Cardiac muscle cell (in vitro differentiated cells and primary cell): Measurements from ENCODE around the gene KANSL3. TPM values are rescaled to one million over a fixed set of nuclear protein-coding genes. Genes with fewer than 3 reads are reported as not detected.

Experiments used
- DNase-seq, 2 donors: peaks; one replicate each; pipeline versions ENCODE4 v3.0.0 to v3.0.0-alpha.2; 2010 to 2017; ENCODE audit warnings: low read depth in 1 of 2, low spot score in 1 of 2
- H3K27ac ChIP-seq: fragments of 200-600 bp; sonication (generic); 2 replicates; pipeline ENCODE4 v1.5.1; 2016
- H3K27me3 ChIP-seq: fragments of 200-600 bp; sonication (generic); 2 replicates; pipeline ENCODE4 v1.6.0; 2016; ENCODE audit warnings: control low read depth
- H3K36me3 ChIP-seq: fragments of 200-600 bp; sonication (generic); 2 replicates; pipeline ENCODE4 v1.5.1; 2016; ENCODE audit warnings: control low read depth
- H3K4me1 ChIP-seq: fragments of 200-600 bp; sonication (generic); 2 replicates; pipeline ENCODE4 v1.8.1; 2017; ENCODE audit warnings: low read depth, mild to moderate bottlenecking, mixed run types
- H3K4me3 ChIP-seq: fragments of 200-600 bp; sonication (generic); 2 replicates; pipeline ENCODE4 v1.5.1; 2016; ENCODE audit warnings: mild to moderate bottlenecking
- H3K9me3 ChIP-seq: fragments of 200-600 bp; sonication (generic); 2 replicates; pipeline ENCODE4 v1.5.1; 2017; ENCODE audit warnings: low read depth, mild to moderate bottlenecking, control low read depth
- CTCF ChIP-seq: IDR thresholded peaks from 2 replicates; pipeline ENCODE4 v1.5.1; 2012; ENCODE audit warnings: low read depth, mild to moderate bottlenecking, low read length
- polyA plus RNA-seq: library from polyadenylated mRNA; unstranded; fragments of >200 nt; fragmentation: Nextera tagmentation; extraction: Ambion mirVana; gene quantifications from 2 replicates; pipeline ENCODE4 v1.2.1, GENCODE V29; 2016
- total RNA-seq: library from RNA; depleted of rRNA; stranded (reverse); fragments of >200 nt; gene quantifications from 2 replicates; pipeline ENCODE4 v1.2.3, GENCODE V29; 2016

The KANSL3 gene
- total and polyA plus RNA-seq, 2 experiments from 2014 or later = 40.4 to 59.2 TPM

GRCh38 chr2:96651793-96652192 is 13.7 kb upstream of the KANSL3 start:
- peaks cover 2% of the 10 kb centered on the region for H3K36me3 ChIP-seq
- DNase-seq = no peak
- no peak overlapping the region for H3K4me3 ChIP-seq
- no peaks in the 10 kb centered on the region for H3K4me1 ChIP-seq
- no peaks in the 10 kb centered on the region for H3K9me3 ChIP-seq
- no peak overlapping the region for H3K27ac ChIP-seq
- no peak for TF ChIP-seq CTCF
- no peaks in the 10 kb centered on the region for H3K27me3 ChIP-seq

- H3K4me1 ChIP-seq = no peaks in the 10 kb centered on the region
- no peak overlapping the region for H3K4me3 ChIP-seq
- TF ChIP-seq CTCF = no peak
- DNase-seq = no peak
- no peaks in the 10 kb centered on the region for H3K27me3 ChIP-seq
- no peak overlapping the region for H3K27ac ChIP-seq
- H3K36me3 ChIP-seq = no peaks in the 10 kb centered on the region
- H3K9me3 ChIP-seq = no peaks in the 10 kb centered on the region
Observed at GRCh38 chr2:96649342-96649741, 11.2 kb upstream of the KANSL3 start.

- Histone ChIP-seq H3K4me3 (no peak overlapping the region), H3K27ac (no peak overlapping the region), H3K4me1 (no peaks in the 10 kb centered on the region), H3K9me3 (no peaks in the 10 kb centered on the region), H3K36me3 (no peaks in the 10 kb centered on the region), H3K27me3 (no peaks in the 10 kb centered on the region)
- DNase-seq = no peak
- TF ChIP-seq CTCF = no peak
Observed at GRCh38 chr2:96648306-96648930, 10.3 kb upstream of the KANSL3 start.

- no peaks in the 10 kb centered on the region for H3K4me1 ChIP-seq
- H3K9me3 ChIP-seq = no peaks in the 10 kb centered on the region
- DNase-seq = no peak
- H3K36me3 ChIP-seq = no peaks in the 10 kb centered on the region
- TF ChIP-seq CTCF = no peak
- H3K27ac ChIP-seq = no peak overlapping the region
- H3K27me3 ChIP-seq = no peaks in the 10 kb centered on the region
- H3K4me3 ChIP-seq = no peak overlapping the region
Observed at GRCh38 chr2:96647681-96648080, 9.6 kb upstream of the KANSL3 start.

- Histone ChIP-seq H3K36me3 (no peaks in the 10 kb centered on the region), H3K9me3 (no peaks in the 10 kb centered on the region), H3K4me3 (peak within 1 kb of the TSS; percentile 25), H3K27me3 (no peaks in the 10 kb centered on the region), H3K27ac (no peak within 1 kb of the TSS), H3K4me1 (no peaks in the 10 kb centered on the region)
- TF ChIP-seq CTCF = no peak
- DNase-seq = peak; percentile 80 to 86
Observed at GRCh38 chr2:96642564-96643360, 4.7 kb upstream of the KANSL3 start, which contains the start of gene FER1L5. TSS of gene FER1L5 (plus strand) at chr2:96642764. CDS start at chr2:96642837, 73 bp downstream.
